Sigmoid colon (tissue), 7 donors: Measurements from ENCODE around the gene CLVS2. TPM values are rescaled to one million over a fixed set of nuclear protein-coding genes. Genes with fewer than 3 reads are reported as not detected.

Source experiments
- DNase-seq: peaks from one replicate; pipeline ENCODE4 v3.0.0-alpha.2; 2019
- H3K27ac ChIP-seq, 4 donors: fragments of 200-600 bp; sonication (generic); one replicate each; pipeline ENCODE4 v1.5.1; 2016 to 2019; ENCODE audit warnings: mild to moderate bottlenecking in 1 of 4
- H3K27me3 ChIP-seq, 3 donors: fragments of 200-600 bp; sonication (generic); one replicate each; pipeline ENCODE4 v1.5.1; 2019; ENCODE audit warnings: mild to moderate bottlenecking in 1 of 3
- H3K36me3 ChIP-seq, 4 donors: fragments of 200-600 bp; sonication (generic); one replicate each; pipeline ENCODE4 v1.5.1; 2016 to 2019
- H3K4me1 ChIP-seq, 4 donors: fragments of 200-600 bp; sonication (generic); one replicate each; pipeline ENCODE4 v1.5.1; 2017 to 2019
- H3K4me3 ChIP-seq, 4 donors: fragments of 200-600 bp; sonication (generic); one replicate each; pipeline ENCODE4 v1.5.1; 2017 to 2019; ENCODE audit warnings: mild to moderate bottlenecking in 2 of 4, moderate library complexity in 1 of 4
- H3K9me3 ChIP-seq, 4 donors: fragments of 200-600 bp in 3 of 4; sonication (generic) in 3 of 4; one replicate each; pipeline versions ENCODE4 v1.5.1 to v1.6.1; 2013 to 2019
- EP300 ChIP-seq, 4 donors: sonication (generic); formaldehyde crosslinking; IDR thresholded peaks; one replicate each; pipeline ENCODE4 v1.6.1; 2017; ENCODE audit warnings: antibody characterized with exemption in 4 of 4
- POLR2A ChIP-seq, 2 donors: fragments of 450-650 bp; IDR thresholded peaks; one replicate each; pipeline ENCODE4 v1.6.1; 2016; ENCODE audit warnings: antibody characterized with exemption in 2 of 2, mild to moderate bottlenecking in 2 of 2, moderate library complexity in 2 of 2
- POLR2AphosphoS5 ChIP-seq, 4 donors: sonication (generic); formaldehyde crosslinking; IDR thresholded peaks; one replicate each; pipeline ENCODE4 v1.6.1; 2017; ENCODE audit warnings: antibody characterized with exemption in 4 of 4
- WGBS, 2 donors: extraction: QIAGEN DNeasy Blood & Tissue Kit; methylation state at CpG; one replicate each; pipeline ENCODE4 v1.1.7; 2013; 5-methylcytosine and 5-hydroxymethylcytosine counted together
- intact Hi-C: fragments of 100-400 bp; cut with DNase I; formaldehyde crosslinking; loops from one replicate; pipeline ENCODE4 v1.15.1; 2023
- polyA plus RNA-seq, 3 donors: library from polyadenylated mRNA; stranded (reverse); fragments of 200-250 nt; gene quantifications; one replicate each; pipeline ENCODE4 v1.2.3, GENCODE V29; 2013
- total RNA-seq, 4 donors: library from RNA; depleted of rRNA; stranded (reverse); fragments of >200 nt; gene quantifications; one replicate each; pipeline ENCODE4 v1.1.0, GENCODE V29; 2016
- TF ChIP-seq, protein P1 (sequence below), 4 experiments: fragments of 450-650 bp in 3 of 4; fragments of 200-600 bp in 1 of 4; IDR thresholded peaks; one replicate each; pipeline ENCODE4 v1.5.1; 2016 to 2019; ENCODE audit warnings: antibody characterized with exemption in 4 of 4, mild to moderate bottlenecking in 3 of 4, moderate library complexity in 2 of 4
- donor health status: healthy with polysubstance abuse.
- donor health status: Bipolar disorder and iron deficiency.
- donor health status: healthy.

CLVS2 gene, protein sequence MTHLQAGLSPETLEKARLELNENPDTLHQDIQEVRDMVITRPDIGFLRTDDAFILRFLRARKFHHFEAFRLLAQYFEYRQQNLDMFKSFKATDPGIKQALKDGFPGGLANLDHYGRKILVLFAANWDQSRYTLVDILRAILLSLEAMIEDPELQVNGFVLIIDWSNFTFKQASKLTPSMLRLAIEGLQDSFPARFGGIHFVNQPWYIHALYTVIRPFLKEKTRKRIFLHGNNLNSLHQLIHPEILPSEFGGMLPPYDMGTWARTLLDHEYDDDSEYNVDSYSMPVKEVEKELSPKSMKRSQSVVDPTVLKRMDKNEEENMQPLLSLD
- total RNA-seq (1 to 10 TPM; 1.5 to 7.5 (median 2.3) TPM), polyA plus RNA-seq (under 1 TPM in 1 of 3 donors, not detected in 2; 0.20 TPM)

DNA sequence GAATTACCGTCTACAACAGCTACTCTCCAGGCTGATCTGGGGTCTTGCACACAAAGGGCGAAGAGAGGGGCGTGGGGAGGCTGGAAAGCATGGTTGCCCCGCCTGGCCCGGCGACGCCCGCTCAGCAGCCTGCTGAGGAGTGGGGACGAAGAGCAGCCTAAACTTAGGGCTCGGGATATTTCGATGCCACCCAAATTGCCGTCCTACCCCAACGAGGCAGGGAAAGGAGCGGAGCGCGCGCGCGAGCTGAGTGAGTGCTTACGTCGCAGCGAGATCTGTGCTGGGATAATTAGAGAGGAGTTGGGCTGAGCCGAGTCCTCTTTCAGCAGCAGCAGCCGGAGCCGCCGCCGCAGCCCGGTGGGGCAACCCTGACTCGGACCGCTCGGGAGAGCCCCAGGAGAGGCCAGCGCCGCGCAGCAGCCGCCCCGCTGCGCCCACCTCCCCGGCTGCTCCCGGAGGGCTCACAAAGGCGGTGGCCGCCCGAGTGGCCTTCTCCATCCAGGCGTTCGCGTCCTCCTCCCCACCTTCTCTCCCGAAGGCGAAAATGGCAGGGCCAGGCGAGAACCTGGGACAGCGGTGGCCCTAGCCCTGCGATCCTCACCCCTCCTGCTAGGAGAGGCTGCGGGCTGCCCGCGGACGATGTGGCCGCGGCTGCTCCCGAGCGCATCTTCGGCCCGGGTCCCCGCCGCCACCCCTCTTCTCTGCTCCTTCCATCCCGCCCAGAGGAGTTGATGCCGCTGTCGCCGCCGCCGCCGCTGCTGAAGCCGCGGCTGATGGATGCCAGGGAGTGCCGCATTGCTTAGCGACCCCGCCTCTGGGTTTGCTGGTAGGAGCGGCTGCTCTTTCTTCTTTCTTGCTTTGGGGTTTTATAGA lies at the start of gene CLVS2:
Gene CLVS2 (plus strand): TSS at position 315 of the 873 bp plus-strand sequence. CDS start 1,543 bp downstream, outside the sequence.
- WGBS, 2 donors = 3 to 9% methylated on average over 75 of the region's 75 CpGs
- intact Hi-C loops = loop anchor here (10.0 kb wide), 1 partner anchor 59 kb away; no protein-coding TSS in a partner anchor
- H3K27me3 ChIP-seq = peaks cover 0 to 53% (median 0%) of the 10 kb centered on the region in 3 donors
- peak; percentile 64 for DNase-seq
- peaks cover 0 to 15% (median 6%) of the 10 kb centered on the region in 4 donors for H3K4me1 ChIP-seq
- no peaks in the 10 kb centered on the region for H3K36me3 ChIP-seq
- no peaks in the 10 kb centered on the region for H3K9me3 ChIP-seq
- H3K27ac ChIP-seq = peak within 1 kb of the TSS in 2 of 4 donors; percentile 11 to 58
- H3K4me3 ChIP-seq = peak within 1 kb of the TSS; percentile 45 to 57 (median 54)
- TF ChIP-seq, protein P1, sequence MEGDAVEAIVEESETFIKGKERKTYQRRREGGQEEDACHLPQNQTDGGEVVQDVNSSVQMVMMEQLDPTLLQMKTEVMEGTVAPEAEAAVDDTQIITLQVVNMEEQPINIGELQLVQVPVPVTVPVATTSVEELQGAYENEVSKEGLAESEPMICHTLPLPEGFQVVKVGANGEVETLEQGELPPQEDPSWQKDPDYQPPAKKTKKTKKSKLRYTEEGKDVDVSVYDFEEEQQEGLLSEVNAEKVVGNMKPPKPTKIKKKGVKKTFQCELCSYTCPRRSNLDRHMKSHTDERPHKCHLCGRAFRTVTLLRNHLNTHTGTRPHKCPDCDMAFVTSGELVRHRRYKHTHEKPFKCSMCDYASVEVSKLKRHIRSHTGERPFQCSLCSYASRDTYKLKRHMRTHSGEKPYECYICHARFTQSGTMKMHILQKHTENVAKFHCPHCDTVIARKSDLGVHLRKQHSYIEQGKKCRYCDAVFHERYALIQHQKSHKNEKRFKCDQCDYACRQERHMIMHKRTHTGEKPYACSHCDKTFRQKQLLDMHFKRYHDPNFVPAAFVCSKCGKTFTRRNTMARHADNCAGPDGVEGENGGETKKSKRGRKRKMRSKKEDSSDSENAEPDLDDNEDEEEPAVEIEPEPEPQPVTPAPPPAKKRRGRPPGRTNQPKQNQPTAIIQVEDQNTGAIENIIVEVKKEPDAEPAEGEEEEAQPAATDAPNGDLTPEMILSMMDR (IDR thresholded peaks at IDR 0.05) = no peak
- TF ChIP-seq POLR2AphosphoS5 (IDR thresholded peaks at IDR 0.05) (peak in 2 of 4 donors; percentile 28 to 41), EP300 (IDR thresholded peaks at IDR 0.05) (no peak)

DNA sequence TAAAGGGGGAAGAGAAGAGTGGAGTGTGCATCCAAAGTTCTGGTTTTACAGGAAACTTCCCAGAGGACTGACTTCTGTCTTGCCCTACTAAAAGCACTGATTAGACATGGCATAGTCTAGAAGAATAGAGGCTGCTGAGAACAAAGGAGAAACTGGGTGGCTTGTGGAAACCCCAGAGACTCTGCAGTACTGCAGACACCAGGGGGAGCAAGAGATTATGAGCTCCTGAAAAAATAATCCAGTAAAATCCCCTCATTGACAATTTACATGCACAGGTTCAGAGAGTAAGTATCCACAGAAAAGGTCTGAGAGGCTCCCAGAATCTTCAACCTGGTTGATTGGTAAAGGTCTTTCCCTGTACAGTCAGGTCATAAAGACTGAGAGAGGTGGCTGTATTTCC lies 48.7 kb upstream of the CLVS2 start:
- DNase-seq = no peak
- no peak overlapping the region for H3K27ac ChIP-seq
- intact Hi-C loops = no loop called here
- no peaks in the 10 kb centered on the region for H3K9me3 ChIP-seq
- no peak overlapping the region for H3K4me3 ChIP-seq
- H3K4me1 ChIP-seq = no peaks in the 10 kb centered on the region
- TF ChIP-seq EP300 (IDR thresholded peaks at IDR 0.05) (no peak), POLR2AphosphoS5 (IDR thresholded peaks at IDR 0.05) (no peak)
- TF ChIP-seq, protein P1 (IDR thresholded peaks at IDR 0.05) = peak in 1 of 4 experiments; percentile 51
- H3K36me3 ChIP-seq = no peaks in the 10 kb centered on the region
- H3K27me3 ChIP-seq = no peaks in the 10 kb centered on the region

DNA sequence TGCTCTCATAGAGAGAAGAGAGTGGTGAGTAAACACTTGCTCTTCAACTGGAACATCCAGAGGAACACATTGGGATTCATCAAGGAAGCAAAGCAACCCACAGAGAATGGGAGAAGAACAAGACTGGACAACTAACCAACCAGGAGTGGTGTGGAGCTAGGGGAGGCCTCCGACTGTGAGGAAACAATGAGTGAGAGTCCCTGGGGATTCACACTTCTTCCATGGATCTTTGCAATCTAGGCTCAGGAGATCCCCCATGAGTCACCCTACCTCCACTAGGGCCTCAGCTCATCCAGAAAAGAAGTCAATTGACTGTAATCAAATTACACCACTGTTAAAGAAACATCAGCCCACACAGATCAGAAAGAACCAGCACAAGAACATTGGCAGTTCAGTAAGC lies 42.3 kb upstream of the CLVS2 start:
- Histone ChIP-seq H3K4me3 (no peak overlapping the region), H3K27ac (no peak overlapping the region), H3K27me3 (no peaks in the 10 kb centered on the region), H3K9me3 (no peaks in the 10 kb centered on the region), H3K4me1 (no peaks in the 10 kb centered on the region), H3K36me3 (no peaks in the 10 kb centered on the region)
- TF ChIP-seq, protein P1 (IDR thresholded peaks at IDR 0.05) = no peak
- TF ChIP-seq POLR2AphosphoS5 (IDR thresholded peaks at IDR 0.05) = no peak
- TF ChIP-seq POLR2A (IDR thresholded peaks at IDR 0.05) = no peak
- TF ChIP-seq EP300 (IDR thresholded peaks at IDR 0.05) = no peak
- intact Hi-C loops = no loop called here
- WGBS, 2 donors = 89 to 93% methylated on average over 1 of the region's 1 CpG
- DNase-seq = no peak

DNA sequence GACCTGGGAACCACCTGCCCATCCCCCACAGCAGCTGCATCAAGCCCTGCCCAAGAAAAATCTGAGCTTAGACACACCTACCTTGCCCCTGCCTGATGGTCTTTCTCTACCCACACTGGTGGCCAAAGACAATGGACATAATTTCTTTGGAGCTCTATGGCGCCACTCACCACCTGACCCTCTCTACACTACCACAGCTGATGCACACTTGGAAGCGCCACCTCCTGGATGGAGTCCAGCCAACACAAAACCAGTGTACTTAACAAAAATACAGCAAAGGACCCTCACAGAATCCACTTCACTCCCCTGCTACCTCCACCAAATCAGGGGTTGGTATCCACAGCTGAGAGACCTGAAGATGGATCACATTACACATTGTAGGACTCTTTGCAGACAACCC lies 39.7 kb upstream of the CLVS2 start:
- Histone ChIP-seq H3K27me3 (no peaks in the 10 kb centered on the region), H3K27ac (no peak overlapping the region), H3K4me3 (no peak overlapping the region), H3K4me1 (no peaks in the 10 kb centered on the region), H3K9me3 (no peaks in the 10 kb centered on the region), H3K36me3 (no peaks in the 10 kb centered on the region)
- 92 to 94% methylated on average over 2 of the region's 2 CpGs for WGBS, 2 donors
- TF ChIP-seq POLR2AphosphoS5 (IDR thresholded peaks at IDR 0.05) = no peak
- TF ChIP-seq, protein P1 (IDR thresholded peaks at IDR 0.05) = no peak
- no peak for TF ChIP-seq POLR2A (IDR thresholded peaks at IDR 0.05)
- no peak for TF ChIP-seq EP300 (IDR thresholded peaks at IDR 0.05)
- DNase-seq = no peak
- intact Hi-C loops = no loop called here
